WTC11 (cell line): ENCODE results near the gene GABRG3.

Experiments used
- TEAD4 ChIP-seq: sonication (generic); formaldehyde crosslinking; IDR thresholded peaks from 2 replicates; pipeline ENCODE4 v1.8.0; 2022; ENCODE audit warnings: mild to moderate bottlenecking, missing genetic modification reagents
- TF ChIP-seq, protein P1 (sequence below): sonication (generic); formaldehyde crosslinking; IDR thresholded peaks from 2 replicates; pipeline ENCODE4 v1.8.0; 2022; ENCODE audit warnings: mild to moderate bottlenecking, missing genetic modification reagents

DNA sequence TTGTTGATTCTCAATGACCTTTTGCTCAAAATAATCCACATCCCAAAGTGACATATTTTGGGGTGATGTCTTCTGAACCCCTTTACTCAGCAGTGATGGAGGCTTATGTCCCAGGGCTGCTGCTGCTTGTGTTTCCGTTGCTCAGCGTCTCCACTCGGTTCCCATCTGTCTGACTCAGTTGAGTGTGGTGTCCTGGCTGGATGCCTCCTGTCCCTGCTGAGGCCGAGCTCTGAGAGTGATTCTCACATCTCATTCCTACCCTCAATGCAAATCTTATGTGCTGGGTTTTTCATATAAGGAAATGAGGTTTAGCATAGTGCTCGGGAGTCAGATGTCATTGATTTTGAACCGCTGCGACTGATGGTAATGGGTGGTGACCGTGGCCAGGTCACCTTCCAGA is 247.4 kb downstream of the GABRG3 start:
- TF ChIP-seq TEAD4 (CRISPR knock-in tag) = no peak
- TF ChIP-seq, protein P1, sequence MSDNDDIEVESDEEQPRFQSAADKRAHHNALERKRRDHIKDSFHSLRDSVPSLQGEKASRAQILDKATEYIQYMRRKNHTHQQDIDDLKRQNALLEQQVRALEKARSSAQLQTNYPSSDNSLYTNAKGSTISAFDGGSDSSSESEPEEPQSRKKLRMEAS (CRISPR knock-in tag) = no peak
